Skeletal muscle satellite cell (primary cell): ENCODE measurements around the gene DCAF4L1. TPM values are rescaled to one million over a fixed set of nuclear protein-coding genes. Genes with fewer than 3 reads are reported as not detected.

Source experiments
- H3K27me3 ChIP-seq: 2 replicates; pipeline ENCODE4 v1.7.0; 2013; ENCODE audit warnings: low read length; ENCODE audit not compliant: control insufficient read depth, insufficient read depth
- H3K36me3 ChIP-seq: 2 replicates; pipeline ENCODE4 v1.7.0; 2013; ENCODE audit warnings: mild to moderate bottlenecking, control low read depth, low read length; ENCODE audit not compliant: insufficient read depth
- H3K4me1 ChIP-seq: 2 replicates; pipeline ENCODE4 v1.7.0; 2013; ENCODE audit warnings: low read length; ENCODE audit not compliant: control insufficient read depth, insufficient read depth
- H3K4me2 ChIP-seq: 2 replicates; pipeline ENCODE4 v1.7.0; 2013; ENCODE audit warnings: mild to moderate bottlenecking, low read length
- H3K4me3 ChIP-seq: 2 replicates; pipeline ENCODE4 v1.7.0; 2013; ENCODE audit warnings: low read length
- H3K9ac ChIP-seq: 2 replicates; pipeline ENCODE4 v1.7.0; 2013; ENCODE audit warnings: mild to moderate bottlenecking, low read depth, low read length, moderate library complexity
- H3K9me3 ChIP-seq: replicated peaks from 2 replicates; pipeline ENCODE4 v1.7.0; 2013; ENCODE audit warnings: mild to moderate bottlenecking, control low read depth, low read length
- total RNA-seq: library from RNA; depleted of rRNA; stranded (reverse); fragments of >200 nt; gene quantifications from 2 replicates; pipeline ENCODE4 v1.2.3, GENCODE V29; 2012; rRNA removed

DCAF4L1 gene
- 0.22 and 0.25 TPM in 2 replicates for total RNA-seq

- H3K4me1 ChIP-seq, result peaks cover 7% of the 10 kb centered on the region
- no peaks in the 10 kb centered on the region for H3K27me3 ChIP-seq
- no peak within 1 kb of the TSS for H3K9ac ChIP-seq
- no peak within 1 kb of the TSS for H3K4me3 ChIP-seq
- H3K4me2 ChIP-seq, result no peak within 1 kb of the TSS
- H3K36me3 ChIP-seq, result no peaks in the 10 kb centered on the region
- H3K9me3 ChIP-seq, result no peaks in the 10 kb centered on the region
Measured at GRCh38 chr4:41981456-41981855, at the start of gene DCAF4L1. TSS of gene DCAF4L1 (plus strand) at chr4:41981756. CDS start at chr4:41981793, 37 bp downstream.

- H3K9me3 ChIP-seq, result no peaks in the 10 kb centered on the region
- H3K4me1 ChIP-seq, result peaks cover 8% of the 10 kb centered on the region
- H3K9ac ChIP-seq, result no peak overlapping the region
- H3K4me2 ChIP-seq, result no peak overlapping the region
- no peak overlapping the region for H3K4me3 ChIP-seq
- H3K27me3 ChIP-seq, result peaks cover 39% of the 10 kb centered on the region
- H3K36me3 ChIP-seq, result no peaks in the 10 kb centered on the region
Measured at GRCh38 chr4:41932988-41933387, 48.6 kb upstream of the DCAF4L1 start.

GRCh38 chr4:41933997-41934503 lies 47.5 kb upstream of the DCAF4L1 start:
- H3K9ac ChIP-seq, result no peak overlapping the region
- peaks cover 30% of the 10 kb centered on the region for H3K27me3 ChIP-seq
- H3K4me2 ChIP-seq, result no peak overlapping the region
- H3K9me3 ChIP-seq, result no peaks in the 10 kb centered on the region
- H3K36me3 ChIP-seq, result peaks cover 2% of the 10 kb centered on the region
- H3K4me1 ChIP-seq, result peaks cover 8% of the 10 kb centered on the region
- no peak overlapping the region for H3K4me3 ChIP-seq

- peak overlapping the region; percentile 99 for H3K4me3 ChIP-seq
Measured at GRCh38 chr4:41934514-41934900, 47.0 kb upstream of the DCAF4L1 start.

GRCh38 chr4:41934901-41935651 lies 46.5 kb upstream of the DCAF4L1 start, which contains the start of gene TMEM33:
TSS of gene TMEM33 (plus strand) at chr4:41935429. CDS start at chr4:41935485, 56 bp downstream.
- Histone ChIP-seq H3K9me3 (no peaks in the 10 kb centered on the region), H3K27me3 (peaks cover 20% of the 10 kb centered on the region), H3K36me3 (peaks cover 5% of the 10 kb centered on the region), H3K9ac (peak within 1 kb of the TSS; percentile 96), H3K4me1 (peaks cover 8% of the 10 kb centered on the region), H3K4me2 (peak within 1 kb of the TSS; percentile 84), H3K4me3 (peak within 1 kb of the TSS; percentile 99)

More at GRCh38 chr4:41934514-41934900, 47.0 kb upstream of the DCAF4L1 start:
- no peaks in the 10 kb centered on the region for H3K9me3 ChIP-seq
- H3K9ac ChIP-seq, result no peak overlapping the region
- H3K4me2 ChIP-seq, result peak overlapping the region; percentile 84
- H3K27me3 ChIP-seq, result peaks cover 25% of the 10 kb centered on the region
- peaks cover 8% of the 10 kb centered on the region for H3K4me1 ChIP-seq
- peaks cover 5% of the 10 kb centered on the region for H3K36me3 ChIP-seq

GRCh38 chr4:41935652-41936021 lies 45.9 kb upstream of the DCAF4L1 start:
- peak overlapping the region; percentile 84 for H3K4me2 ChIP-seq
- H3K4me1 ChIP-seq, result peaks cover 8% of the 10 kb centered on the region
- H3K9ac ChIP-seq, result peak overlapping the region; percentile 96
- H3K9me3 ChIP-seq, result no peaks in the 10 kb centered on the region
- peaks cover 5% of the 10 kb centered on the region for H3K36me3 ChIP-seq
- H3K27me3 ChIP-seq, result peaks cover 14% of the 10 kb centered on the region
- peak overlapping the region; percentile 99 for H3K4me3 ChIP-seq

- no peak overlapping the region for H3K4me3 ChIP-seq
- no peaks in the 10 kb centered on the region for H3K9me3 ChIP-seq
- no peak overlapping the region for H3K4me2 ChIP-seq
- H3K9ac ChIP-seq, result no peak overlapping the region
- H3K27me3 ChIP-seq, result no peaks in the 10 kb centered on the region
- H3K36me3 ChIP-seq, result peaks cover 22% of the 10 kb centered on the region
- H3K4me1 ChIP-seq, result peaks cover 8% of the 10 kb centered on the region
Measured at GRCh38 chr4:41939016-41939626, 42.4 kb upstream of the DCAF4L1 start.

GRCh38 chr4:41940834-41941233 lies 40.7 kb upstream of the DCAF4L1 start:
- Histone ChIP-seq H3K36me3 (peaks cover 32% of the 10 kb centered on the region), H3K4me1 (peaks cover 8% of the 10 kb centered on the region)

GRCh38 chr4:41943506-41943905 lies 38.0 kb upstream of the DCAF4L1 start:
- Histone ChIP-seq H3K4me3 (no peak overlapping the region), H3K36me3 (peaks cover 40% of the 10 kb centered on the region), H3K4me1 (no peaks in the 10 kb centered on the region), H3K9me3 (no peaks in the 10 kb centered on the region), H3K27me3 (no peaks in the 10 kb centered on the region), H3K4me2 (no peak overlapping the region), H3K9ac (no peak overlapping the region)

More at GRCh38 chr4:41940834-41941233, 40.7 kb upstream of the DCAF4L1 start:
- Histone ChIP-seq H3K27me3 (no peaks in the 10 kb centered on the region), H3K4me2 (no peak overlapping the region), H3K9ac (no peak overlapping the region), H3K9me3 (no peaks in the 10 kb centered on the region), H3K4me3 (no peak overlapping the region)

GRCh38 chr4:41944089-41944488 lies 37.5 kb upstream of the DCAF4L1 start:
- Histone ChIP-seq H3K4me2 (no peak overlapping the region), H3K9me3 (no peaks in the 10 kb centered on the region), H3K4me3 (no peak overlapping the region), H3K9ac (no peak overlapping the region), H3K36me3 (peaks cover 39% of the 10 kb centered on the region), H3K27me3 (no peaks in the 10 kb centered on the region), H3K4me1 (no peaks in the 10 kb centered on the region)

GRCh38 chr4:41949531-41949930 lies 32.0 kb upstream of the DCAF4L1 start:
- Histone ChIP-seq H3K4me1 (no peaks in the 10 kb centered on the region), H3K36me3 (peaks cover 44% of the 10 kb centered on the region), H3K9me3 (no peaks in the 10 kb centered on the region), H3K4me3 (no peak overlapping the region), H3K27me3 (no peaks in the 10 kb centered on the region), H3K9ac (no peak overlapping the region), H3K4me2 (no peak overlapping the region)
